GM12878 (cell line): ENCODE data around the gene ATRNL1. TPM values are rescaled to one million over a fixed set of nuclear protein-coding genes. Genes with fewer than 3 reads are reported as not detected.

Experiments used
- ATAC-seq: fragments of 200-7000 bp; cut with Tn5 transposase; 3 replicates; pipeline ENCODE4 v1.9.1; 2020; ENCODE audit warnings: mild to moderate bottlenecking, moderate library complexity
- BruUV-seq: library from RNA; stranded (reverse); fragments of 400-500 nt; replicated peaks from 2 replicates; lab custom pipeline; 2021; lab: Mats Ljungman, UMichigan
- CTCF ChIA-PET: fragments of 300-600 bp; sonication (Branson Sonifier 250); formaldehyde crosslinking; extraction: SDS; loops from one replicate; lab custom pipeline; 2021; ENCODE audit warnings: inconsistent platforms; lab: Yijun Ruan, JAX
- POLR2A ChIA-PET: fragments of 350-600 bp; formaldehyde crosslinking; extraction: SDS; loops from one replicate; lab custom pipeline; 2021; ENCODE audit warnings: inconsistent platforms; lab: Charles Lee
- RAD21 ChIA-PET: fragments of 300-600 bp; sonication (Branson Sonifier 250); formaldehyde crosslinking; loops from one replicate; lab custom pipeline; 2023; ENCODE audit warnings: antibody characterized with exemption; ENCODE audit not compliant: unreplicated experiment; lab: Charles Lee
- SMC1A ChIA-PET: fragments of 300-600 bp; sonication (Branson Sonifier 250); formaldehyde crosslinking; loops from one replicate; lab custom pipeline; 2023; ENCODE audit not compliant: unreplicated experiment, uncharacterized antibody; lab: Charles Lee
- DNase-seq: peaks from one replicate; pipeline ENCODE4 v3.0.0-alpha.2; 2011; ENCODE audit warnings: low read depth, low spot score
- FAIRE-seq: peaks from 3 replicates; lab custom pipeline; 2011; peaks lifted over from hg19 to GRCh38; lab: Jason Lieb, UNC
- H2AFZ ChIP-seq: 2 replicates; pipeline ENCODE4 v1.6.0; 2011; ENCODE audit warnings: low read depth, low read length, control low read depth; ENCODE audit not compliant: control insufficient read depth
- H3K27ac ChIP-seq: 2 replicates; pipeline ENCODE4 v1.5.1; 2011; ENCODE audit warnings: control low read depth; ENCODE audit not compliant: control insufficient read depth, insufficient read depth
- H3K27me3 ChIP-seq, 2 experiments: replicated peaks in 1 of 2; 2 replicates each; pipeline versions ENCODE4 v1.6.0 to v1.6.1; 2011; ENCODE audit warnings: low read length in 1 of 2; ENCODE audit not compliant: control insufficient read depth in 2 of 2, insufficient read depth in 2 of 2
- H3K36me3 ChIP-seq, 2 experiments: 2 replicates each; pipeline ENCODE4 v1.5.1; 2011; ENCODE audit warnings: low read length in 1 of 2; ENCODE audit not compliant: control insufficient read depth in 2 of 2, insufficient read depth in 2 of 2
- H3K4me1 ChIP-seq: 2 replicates; pipeline ENCODE4 v1.6.1; 2011; ENCODE audit warnings: mild to moderate bottlenecking, low read length, moderate library complexity, mixed read lengths; ENCODE audit not compliant: control insufficient read depth, insufficient read depth
- H3K4me2 ChIP-seq: 2 replicates; pipeline ENCODE4 v1.6.0; 2011; ENCODE audit warnings: control low read depth; ENCODE audit not compliant: control insufficient read depth, insufficient read depth
- H3K4me3 ChIP-seq: fragments of 200-600 bp; sonication (generic); 2 replicates; pipeline ENCODE4 v1.5.1; 2016
- H3K79me2 ChIP-seq: 2 replicates; pipeline ENCODE4 v1.6.0; 2011; ENCODE audit warnings: low read length; ENCODE audit not compliant: control insufficient read depth, insufficient read depth
- H3K9ac ChIP-seq: 2 replicates; pipeline ENCODE4 v1.8.0; 2011; ENCODE audit warnings: low read length, control low read depth, mixed read lengths; ENCODE audit not compliant: control insufficient read depth, insufficient read depth
- H3K9me3 ChIP-seq: replicated peaks from 3 replicates; pipeline ENCODE4 v1.5.1; 2011; ENCODE audit warnings: mild to moderate bottlenecking, low read length; ENCODE audit not compliant: control insufficient read depth, insufficient read depth
- H4K20me1 ChIP-seq: 2 replicates; pipeline ENCODE4 v1.6.0; 2011; ENCODE audit not compliant: control insufficient read depth, insufficient read depth
- BCL11A ChIP-seq: IDR thresholded peaks from 2 replicates; pipeline ENCODE4 v1.6.1; 2011; ENCODE audit warnings: low read depth, low read length
- CBX3 ChIP-seq: fragments of 200-600 bp; sonication (generic); IDR thresholded peaks from 2 replicates; pipeline ENCODE4 v1.6.1; 2016; ENCODE audit warnings: low read depth, borderline replicate concordance
- IKZF2 ChIP-seq, 2 experiments: fragments of 450-650 bp; IDR thresholded peaks; 2 replicates each; pipeline ENCODE4 v1.6.1; 2017; ENCODE audit warnings: mild to moderate bottlenecking in 2 of 2, moderate library complexity in 2 of 2
- JUND ChIP-seq: IDR thresholded peaks from 2 replicates; pipeline ENCODE4 v1.6.1; 2012; ENCODE audit warnings: low read depth, mild to moderate bottlenecking, low read length, improper control_type of control experiment, moderate library complexity
- NFYB ChIP-seq: IDR thresholded peaks from 2 replicates; pipeline ENCODE4 v1.6.1; 2011; ENCODE audit warnings: low read depth, mild to moderate bottlenecking, low read length, improper control_type of control experiment, moderate library complexity; ENCODE audit not compliant: insufficient read depth
- SREBF2 ChIP-seq: IDR thresholded peaks from 2 replicates; pipeline ENCODE4 v1.6.1; 2012; ENCODE audit warnings: mild to moderate bottlenecking, low read length
- WRNIP1 ChIP-seq: IDR thresholded peaks from 2 replicates; pipeline ENCODE4 v1.6.1; 2011; ENCODE audit warnings: low read depth, low read length, improper control_type of control experiment, borderline replicate concordance
- ZNF217 ChIP-seq: fragments of 450-650 bp; IDR thresholded peaks from 2 replicates; pipeline ENCODE4 v1.6.1; 2017; ENCODE audit warnings: antibody characterized with exemption, mild to moderate bottlenecking
- WGBS: methylation state at CpG from one replicate; pipeline ENCODE4 v1.1.6; 2016; ENCODE audit warnings: low lambda C conversion rate; ENCODE audit not compliant: insufficient replicate concordance, insufficient coverage; ENCODE audit errors: missing lambda C conversion rate; 5-methylcytosine and 5-hydroxymethylcytosine counted together
- in situ Hi-C: fragments of 300-500 bp; cut with MboI; formaldehyde crosslinking; loops from 9 replicates; pipeline ENCODE4 v1.14.3; 2018; ENCODE audit warnings: mixed read lengths
- intact Hi-C: fragments of 100-400 bp; cut with micrococcal nuclease; formaldehyde crosslinking; loops from one replicate; pipeline ENCODE4 v1.14.2; 2022; ENCODE audit not compliant: unreplicated experiment
- polyA plus RNA-seq, 11 experiments: library from polyadenylated mRNA; depleted of rRNA in 4 of 11; unstranded in 6 of 11; stranded (reverse) in 5 of 11; fragments of >200 nt; fragmentation: Nextera tagmentation in 4 of 11; fragmentation: Illumina TruSeq in 1 of 11; extraction: Ambion mirVana in 4 of 11; extraction: Trizol in 1 of 11; gene quantifications; 1 replicate in 1 of 11; 2 replicates in 10 of 11; pipeline versions ENCODE4 v1.2.1 to v1.2.3, GENCODE V29; 2011 to 2016; ENCODE audit warnings: inconsistent platforms in 2 of 11, missing spikeins in 2 of 11, low read depth in 1 of 11
- total RNA-seq, 4 experiments: library from RNA; depleted of rRNA in 3 of 4; stranded (reverse); fragments of >200 nt in 3 of 4; fragmentation: Illumina TruSeq in 1 of 4; extraction: Trizol in 1 of 4; gene quantifications; 2 replicates each; pipeline versions ENCODE4 v1.2.1 to v1.2.3, GENCODE V29; 2013 to 2021
- TF ChIP-seq, protein P1 (sequence below): fragments of 450-650 bp; IDR thresholded peaks from 2 replicates; pipeline ENCODE4 v1.6.1; 2017; ENCODE audit warnings: borderline replicate concordance
- TF ChIP-seq, protein P2 (sequence below): fragments of 450-650 bp; IDR thresholded peaks from 2 replicates; pipeline ENCODE4 v1.6.1; 2016; ENCODE audit warnings: mild to moderate bottlenecking

Gene ATRNL1
- total and polyA plus RNA-seq, 10 of the 15 experiments (the other 5 are each of a cell fraction or from before 2014, with no cell fraction given): 0.03 to 1.4 (median 0.34) TPM

GRCh38 chr10:115422624-115423023, 329.5 kb downstream of the ATRNL1 start:
- ChIA-PET CTCF (no interaction called here), RAD21 (no interaction called here), SMC1A (interaction anchor here (1.1 kb wide), 1 partner anchor 12 kb away, joined by 3 read pairs; no protein-coding TSS in a partner anchor), POLR2A (no interaction called here)
- H3K9ac ChIP-seq: no peak overlapping the region
- DNase-seq (no peak), FAIRE-seq (peak; percentile 7), ATAC-seq (no peak)
- intact Hi-C loops: no loop called here
- in situ Hi-C loops: no loop called here
- no peak overlapping the region for H3K4me3 ChIP-seq
- no peaks in the 10 kb centered on the region for H3K27me3 ChIP-seq
- TF ChIP-seq SREBF2 (no peak), WRNIP1 (no peak), BCL11A (no peak)
- TF ChIP-seq, protein P1, sequence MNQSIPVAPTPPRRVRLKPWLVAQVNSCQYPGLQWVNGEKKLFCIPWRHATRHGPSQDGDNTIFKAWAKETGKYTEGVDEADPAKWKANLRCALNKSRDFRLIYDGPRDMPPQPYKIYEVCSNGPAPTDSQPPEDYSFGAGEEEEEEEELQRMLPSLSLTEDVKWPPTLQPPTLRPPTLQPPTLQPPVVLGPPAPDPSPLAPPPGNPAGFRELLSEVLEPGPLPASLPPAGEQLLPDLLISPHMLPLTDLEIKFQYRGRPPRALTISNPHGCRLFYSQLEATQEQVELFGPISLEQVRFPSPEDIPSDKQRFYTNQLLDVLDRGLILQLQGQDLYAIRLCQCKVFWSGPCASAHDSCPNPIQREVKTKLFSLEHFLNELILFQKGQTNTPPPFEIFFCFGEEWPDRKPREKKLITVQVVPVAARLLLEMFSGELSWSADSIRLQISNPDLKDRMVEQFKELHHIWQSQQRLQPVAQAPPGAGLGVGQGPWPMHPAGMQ: no peak
- H2AFZ ChIP-seq: no peak overlapping the region
- BruUV-seq: no TSS peak
- H3K4me1 ChIP-seq: no peaks in the 10 kb centered on the region
- no peaks in the 10 kb centered on the region for H3K79me2 ChIP-seq
- no peaks in the 10 kb centered on the region for H4K20me1 ChIP-seq
- WGBS: 0% methylated on average over 1 of the region's 1 CpG
- H3K9me3 ChIP-seq: no peaks in the 10 kb centered on the region
- H3K4me2 ChIP-seq: no peak overlapping the region
- H3K27ac ChIP-seq: no peak overlapping the region
- H3K36me3 ChIP-seq: no peaks in the 10 kb centered on the region

GRCh38 chr10:115427611-115428010, 334.4 kb downstream of the ATRNL1 start:
- no peak overlapping the region for H3K4me2 ChIP-seq
- ChIA-PET RAD21 (no interaction called here), POLR2A (no interaction called here), SMC1A (no interaction called here), CTCF (no interaction called here)
- H3K79me2 ChIP-seq: no peaks in the 10 kb centered on the region
- H3K27me3 ChIP-seq: no peaks in the 10 kb centered on the region
- TF ChIP-seq JUND (no peak), ZNF217 (no peak), CBX3 (no peak), NFYB (no peak), IKZF2 (IDR thresholded peaks at IDR 0.05) (no peak)
- TF ChIP-seq, protein P2, sequence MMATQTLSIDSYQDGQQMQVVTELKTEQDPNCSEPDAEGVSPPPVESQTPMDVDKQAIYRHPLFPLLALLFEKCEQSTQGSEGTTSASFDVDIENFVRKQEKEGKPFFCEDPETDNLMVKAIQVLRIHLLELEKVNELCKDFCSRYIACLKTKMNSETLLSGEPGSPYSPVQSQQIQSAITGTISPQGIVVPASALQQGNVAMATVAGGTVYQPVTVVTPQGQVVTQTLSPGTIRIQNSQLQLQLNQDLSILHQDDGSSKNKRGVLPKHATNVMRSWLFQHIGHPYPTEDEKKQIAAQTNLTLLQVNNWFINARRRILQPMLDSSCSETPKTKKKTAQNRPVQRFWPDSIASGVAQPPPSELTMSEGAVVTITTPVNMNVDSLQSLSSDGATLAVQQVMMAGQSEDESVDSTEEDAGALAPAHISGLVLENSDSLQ: no peak
- H3K9ac ChIP-seq: no peak overlapping the region
- no peak overlapping the region for H3K27ac ChIP-seq
- in situ Hi-C loops (no loop called here), intact Hi-C loops (no loop called here)
- BruUV-seq: no TSS peak
- ATAC-seq (no peak), DNase-seq (no peak), FAIRE-seq (no peak)
- no peaks in the 10 kb centered on the region for H3K9me3 ChIP-seq
- 0% methylated on average over 2 of the region's 2 CpGs for WGBS
- H4K20me1 ChIP-seq: no peaks in the 10 kb centered on the region
- H2AFZ ChIP-seq: no peak overlapping the region
- no peaks in the 10 kb centered on the region for H3K4me1 ChIP-seq
- H3K36me3 ChIP-seq: no peaks in the 10 kb centered on the region
- no peak overlapping the region for H3K4me3 ChIP-seq
